HUES6 (cell line): ENCODE measurements around the gene BMF.

ENCODE experiments used
- H3K27ac ChIP-seq: 2 replicates; pipeline ENCODE4 v1.7.0; 2013; ENCODE audit warnings: low read depth, mild to moderate bottlenecking, low read length, inconsistent platforms
- H3K27me3 ChIP-seq: 2 replicates; pipeline ENCODE4 v1.6.1; 2013; ENCODE audit warnings: low read length; ENCODE audit not compliant: control insufficient read depth, insufficient read depth
- H3K36me3 ChIP-seq: 2 replicates; pipeline ENCODE4 v1.6.1; 2013; ENCODE audit warnings: low read length; ENCODE audit not compliant: control insufficient read depth, insufficient read depth
- H3K4me1 ChIP-seq: 2 replicates; pipeline ENCODE4 v1.6.1; 2013; ENCODE audit warnings: low read length; ENCODE audit not compliant: control insufficient read depth, insufficient read depth
- H3K4me3 ChIP-seq: 2 replicates; pipeline ENCODE4 v1.5.1; 2013; ENCODE audit warnings: low read depth, low read length
- H3K9ac ChIP-seq: one replicate; pipeline ENCODE4 v1.6.1; 2013; ENCODE audit warnings: mild to moderate bottlenecking, low read length
- H3K9me3 ChIP-seq: 2 replicates; pipeline ENCODE4 v1.6.1; 2013; ENCODE audit warnings: low read depth, low read length; ENCODE audit not compliant: control insufficient read depth, insufficient read depth

The BMF gene

DNA sequence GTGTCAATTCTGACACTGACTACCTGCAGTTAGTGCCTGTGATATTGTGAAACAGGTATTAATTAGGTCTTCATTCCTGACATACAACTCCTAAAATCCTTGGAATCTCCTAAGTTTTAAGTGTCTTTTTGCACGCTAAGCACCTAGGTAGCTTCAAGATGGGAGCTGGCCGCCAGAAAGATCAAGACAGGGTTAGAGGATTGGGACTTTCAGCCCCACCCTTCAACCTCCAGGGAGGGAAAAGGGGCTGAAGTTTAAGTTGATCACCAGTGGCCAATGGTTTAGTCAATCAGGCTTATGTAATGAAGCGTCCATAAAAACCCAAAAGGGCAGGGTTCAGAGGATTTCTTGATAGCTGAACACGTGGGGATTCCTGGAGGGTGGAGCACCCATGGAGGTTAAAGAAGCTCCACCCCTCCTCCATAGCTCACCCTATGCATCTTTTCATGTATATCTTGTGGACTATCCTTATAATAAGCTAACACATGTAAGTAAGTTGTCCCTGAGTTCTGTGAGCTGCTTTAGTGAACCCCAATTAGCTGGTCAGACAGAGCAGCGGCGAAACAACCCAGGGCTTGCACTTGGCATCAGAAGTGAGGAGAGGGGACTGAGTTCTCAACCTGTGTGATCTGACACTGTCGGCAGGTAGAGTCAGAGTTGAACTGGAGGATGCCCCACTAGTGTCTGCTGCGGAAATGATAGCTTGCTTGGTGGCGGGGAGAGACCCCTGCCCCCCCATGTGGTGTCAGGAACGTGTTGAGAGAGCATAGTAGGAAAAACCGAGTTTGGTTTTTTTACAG lies 56.9 kb downstream of the BMF start:
- Histone ChIP-seq H3K4me1 (peaks cover 41% of the 10 kb centered on the region), H3K9ac (no peak overlapping the region), H3K9me3 (no peaks in the 10 kb centered on the region), H3K27ac (no peak overlapping the region), H3K36me3 (no peaks in the 10 kb centered on the region), H3K4me3 (no peak overlapping the region), H3K27me3 (no peaks in the 10 kb centered on the region)

DNA sequence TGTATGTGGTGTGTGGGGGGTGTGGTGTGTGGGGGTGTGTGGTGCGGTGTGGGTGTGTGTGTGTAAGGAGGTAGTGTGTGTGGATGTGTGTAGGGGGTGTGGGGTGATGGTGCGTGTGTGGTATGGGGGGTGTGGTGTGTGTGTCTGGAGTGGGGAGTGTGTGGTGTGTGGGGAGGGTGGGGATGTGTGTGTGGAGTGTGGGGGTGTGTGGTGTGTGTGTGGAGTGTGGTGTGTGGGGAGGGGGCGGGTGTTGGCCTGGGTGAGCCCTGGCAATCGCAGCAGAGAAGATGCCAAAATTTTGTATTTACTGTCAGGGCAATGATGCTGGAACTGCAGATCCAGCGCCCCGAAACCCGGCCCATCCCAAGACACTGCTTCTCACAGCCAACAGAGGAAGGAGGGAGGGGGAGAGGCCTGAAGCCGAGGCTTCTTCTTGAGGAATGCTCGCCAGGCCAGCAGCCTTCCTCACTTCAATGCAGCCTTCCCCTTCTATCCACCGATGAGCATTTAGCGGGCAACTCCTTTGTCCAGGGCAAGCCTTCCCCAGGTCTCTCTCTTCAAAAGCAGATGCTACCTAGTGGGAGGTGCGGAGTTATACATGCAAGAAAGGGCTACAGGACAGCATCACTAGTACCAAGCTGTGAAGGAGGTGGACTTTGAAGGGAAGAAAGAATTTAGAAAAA lies 57.8 kb downstream of the BMF start:
- no peak overlapping the region for H3K27ac ChIP-seq
- no peaks in the 10 kb centered on the region for H3K27me3 ChIP-seq
- no peaks in the 10 kb centered on the region for H3K9me3 ChIP-seq
- no peaks in the 10 kb centered on the region for H3K36me3 ChIP-seq
- H3K9ac ChIP-seq = no peak overlapping the region
- peaks cover 43% of the 10 kb centered on the region for H3K4me1 ChIP-seq
- H3K4me3 ChIP-seq = no peak overlapping the region

DNA sequence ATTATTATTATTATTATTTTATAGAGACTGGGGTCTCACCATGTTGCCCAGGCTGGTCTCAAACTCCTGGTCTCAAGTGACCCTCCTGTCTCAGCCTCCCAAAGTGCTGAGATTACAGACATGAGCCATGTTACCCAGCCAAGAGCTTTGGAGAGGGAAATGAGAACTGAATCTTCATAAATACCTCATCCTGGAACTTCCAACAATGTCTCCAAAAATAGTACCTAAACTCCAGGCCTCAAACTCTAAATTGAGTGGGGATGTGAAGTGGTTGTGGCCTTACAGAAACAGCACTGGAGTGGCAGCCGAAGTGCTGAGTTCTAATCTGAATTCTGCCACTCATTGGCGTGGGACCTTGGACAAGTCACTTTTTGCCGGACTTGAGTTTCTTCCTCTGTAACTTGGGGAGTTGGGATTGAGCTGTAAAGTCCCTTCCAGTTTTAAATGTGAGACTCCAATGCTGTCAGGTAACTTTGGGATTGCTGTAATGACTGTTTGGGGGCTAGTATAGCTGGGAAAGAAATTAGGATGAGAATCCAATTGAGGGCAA lies 59.7 kb downstream of the BMF start:
- H3K9ac ChIP-seq = no peak overlapping the region
- H3K4me3 ChIP-seq = no peak overlapping the region
- no peaks in the 10 kb centered on the region for H3K9me3 ChIP-seq
- peaks cover 41% of the 10 kb centered on the region for H3K4me1 ChIP-seq
- H3K36me3 ChIP-seq = no peaks in the 10 kb centered on the region
- no peak overlapping the region for H3K27ac ChIP-seq
- no peaks in the 10 kb centered on the region for H3K27me3 ChIP-seq

DNA sequence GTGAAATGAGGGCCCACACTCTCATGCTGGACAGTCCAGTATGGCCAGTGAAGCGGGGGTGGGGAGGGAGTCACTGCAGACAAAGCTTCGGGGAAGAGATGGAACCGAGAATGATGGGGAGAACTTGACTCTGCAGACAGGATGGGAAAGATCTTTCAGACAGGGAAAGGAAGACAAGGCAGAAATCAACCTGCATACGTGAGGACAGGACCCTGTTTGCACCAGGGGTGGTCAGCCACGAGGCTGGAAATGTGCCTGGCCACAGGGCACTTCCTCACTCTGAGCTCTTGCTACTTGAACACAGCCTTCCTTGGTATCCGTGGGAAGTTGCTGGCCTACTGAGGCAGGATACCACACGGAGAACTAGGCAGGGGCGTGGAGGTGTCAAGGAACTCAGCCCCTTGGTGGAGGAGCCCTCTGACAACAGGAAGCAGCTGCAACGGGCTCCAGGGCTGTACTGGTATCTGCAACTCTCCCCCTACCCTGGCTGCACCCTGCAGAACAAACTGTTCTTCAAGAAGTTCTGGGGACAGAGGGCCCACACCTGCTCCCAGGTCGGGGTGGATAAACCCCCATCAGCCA lies 60.4 kb downstream of the BMF start:
- H3K27me3 ChIP-seq = no peaks in the 10 kb centered on the region
- no peak overlapping the region for H3K9ac ChIP-seq
- no peaks in the 10 kb centered on the region for H3K9me3 ChIP-seq
- H3K27ac ChIP-seq = no peak overlapping the region
- no peaks in the 10 kb centered on the region for H3K36me3 ChIP-seq
- H3K4me1 ChIP-seq = peaks cover 41% of the 10 kb centered on the region
- H3K4me3 ChIP-seq = no peak overlapping the region

DNA sequence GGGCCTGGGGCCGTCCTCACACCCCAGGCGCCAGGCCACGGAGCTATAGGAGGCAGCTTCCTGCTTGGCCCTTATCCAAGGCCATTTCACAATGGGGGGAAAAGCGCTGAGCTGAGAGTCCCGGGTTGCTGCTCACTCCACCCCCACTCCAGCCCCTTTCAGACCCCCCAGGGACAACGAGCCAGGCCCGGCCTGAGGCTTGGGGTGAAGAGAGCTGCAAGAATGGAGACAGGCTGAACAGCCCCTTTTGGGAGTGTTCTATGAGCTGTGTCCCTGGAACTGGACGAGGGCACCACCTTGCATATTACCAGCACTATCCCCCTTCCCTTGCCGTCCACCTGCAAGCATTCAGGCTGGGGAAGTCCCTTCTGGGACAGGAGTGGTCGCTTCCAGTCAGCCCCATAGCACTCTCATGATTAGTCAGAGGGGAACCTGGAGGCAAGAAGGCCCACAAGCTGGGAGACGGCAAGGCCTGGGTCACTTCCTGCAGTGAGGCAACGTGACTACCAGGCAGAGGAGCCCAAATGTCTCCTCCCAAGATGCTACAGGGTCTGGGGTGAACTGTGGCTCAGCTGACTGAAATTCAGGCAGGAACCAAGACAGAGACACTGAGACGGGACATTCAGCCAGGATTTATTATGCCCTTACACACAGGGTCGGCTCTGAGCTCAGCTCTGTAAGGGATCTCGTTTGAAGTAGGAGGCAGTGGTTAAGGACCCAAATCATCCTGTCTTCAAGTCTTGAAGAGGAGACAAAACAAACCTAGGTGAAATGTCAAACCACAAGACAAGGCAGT lies 61.1 kb downstream of the BMF start:
- no peak overlapping the region for H3K9ac ChIP-seq
- no peaks in the 10 kb centered on the region for H3K9me3 ChIP-seq
- H3K27ac ChIP-seq = no peak overlapping the region
- H3K27me3 ChIP-seq = no peaks in the 10 kb centered on the region
- H3K4me1 ChIP-seq = peaks cover 41% of the 10 kb centered on the region
- H3K4me3 ChIP-seq = no peak overlapping the region
- H3K36me3 ChIP-seq = no peaks in the 10 kb centered on the region

DNA sequence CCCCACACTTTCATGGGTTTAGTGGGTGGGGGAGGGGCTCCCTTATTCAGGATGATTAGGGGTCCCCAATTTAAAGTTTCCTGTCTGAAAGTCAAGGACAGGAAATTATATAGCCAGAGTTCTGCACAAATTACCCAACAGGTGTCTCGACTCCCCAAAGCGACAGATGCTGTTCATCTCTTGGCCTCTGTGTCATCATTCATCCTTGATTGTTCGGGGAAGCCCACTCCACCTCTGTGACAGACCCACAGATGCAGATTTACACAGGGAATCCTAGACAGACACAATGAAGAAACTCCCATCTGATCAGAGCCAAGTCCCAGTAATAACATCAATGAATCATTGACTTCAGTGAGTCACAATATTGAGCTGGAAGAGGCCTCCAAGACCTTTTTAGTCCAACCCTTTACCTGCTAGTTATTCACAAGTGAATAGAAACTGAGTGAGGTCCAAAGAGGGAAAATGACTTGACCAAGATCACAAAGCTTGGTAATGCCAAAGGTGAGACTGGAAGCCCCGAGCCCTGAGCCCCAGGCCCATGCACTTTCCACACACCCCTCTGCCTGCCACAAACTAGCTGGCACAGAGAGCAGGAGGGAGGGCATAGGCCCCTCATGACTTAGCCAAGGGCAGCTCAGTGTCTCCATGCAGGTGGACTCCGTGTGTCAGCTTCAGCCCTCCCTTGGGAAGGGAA lies 61.8 kb downstream of the BMF start:
- Histone ChIP-seq H3K9me3 (no peaks in the 10 kb centered on the region), H3K9ac (no peak overlapping the region), H3K36me3 (no peaks in the 10 kb centered on the region), H3K4me3 (no peak overlapping the region), H3K4me1 (peaks cover 41% of the 10 kb centered on the region), H3K27me3 (no peaks in the 10 kb centered on the region), H3K27ac (no peak overlapping the region)

DNA sequence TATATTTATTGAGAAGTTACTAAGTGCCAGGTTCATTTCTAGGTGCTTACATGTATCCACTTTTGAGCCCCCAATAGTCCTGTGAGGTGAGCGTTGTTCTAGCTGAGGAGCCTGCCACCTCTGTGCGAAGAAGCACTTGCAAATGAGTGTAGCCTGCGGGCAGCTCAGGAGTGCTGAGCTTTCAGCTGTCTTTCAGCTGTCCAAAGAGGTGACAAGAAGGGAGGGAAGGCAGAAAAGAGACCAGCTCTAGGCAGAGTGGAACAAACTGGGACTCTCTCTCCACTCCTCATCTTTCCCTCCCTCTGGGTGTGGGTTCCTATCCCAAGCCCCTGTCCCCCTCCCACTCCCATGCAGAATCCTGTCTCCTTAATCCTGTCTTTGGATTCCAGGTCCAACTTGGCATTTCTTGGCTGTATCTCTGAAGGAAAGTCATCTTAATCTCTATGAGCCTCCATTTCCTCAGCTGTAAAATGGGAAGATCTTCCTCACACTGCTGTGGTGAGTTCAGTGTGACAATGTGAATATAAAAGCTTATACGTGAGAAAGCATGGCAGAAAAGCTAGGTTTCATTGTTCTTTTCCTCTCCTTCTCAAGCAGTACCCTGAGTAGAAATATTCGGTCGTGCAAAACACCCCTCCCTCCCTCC lies 63.0 kb downstream of the BMF start:
- peaks cover 31% of the 10 kb centered on the region for H3K4me1 ChIP-seq
- H3K27me3 ChIP-seq = no peaks in the 10 kb centered on the region
- no peaks in the 10 kb centered on the region for H3K36me3 ChIP-seq
- peak overlapping the region; percentile 30 for H3K4me3 ChIP-seq
- H3K9ac ChIP-seq = no peak overlapping the region
- no peaks in the 10 kb centered on the region for H3K9me3 ChIP-seq
- H3K27ac ChIP-seq = no peak overlapping the region

DNA sequence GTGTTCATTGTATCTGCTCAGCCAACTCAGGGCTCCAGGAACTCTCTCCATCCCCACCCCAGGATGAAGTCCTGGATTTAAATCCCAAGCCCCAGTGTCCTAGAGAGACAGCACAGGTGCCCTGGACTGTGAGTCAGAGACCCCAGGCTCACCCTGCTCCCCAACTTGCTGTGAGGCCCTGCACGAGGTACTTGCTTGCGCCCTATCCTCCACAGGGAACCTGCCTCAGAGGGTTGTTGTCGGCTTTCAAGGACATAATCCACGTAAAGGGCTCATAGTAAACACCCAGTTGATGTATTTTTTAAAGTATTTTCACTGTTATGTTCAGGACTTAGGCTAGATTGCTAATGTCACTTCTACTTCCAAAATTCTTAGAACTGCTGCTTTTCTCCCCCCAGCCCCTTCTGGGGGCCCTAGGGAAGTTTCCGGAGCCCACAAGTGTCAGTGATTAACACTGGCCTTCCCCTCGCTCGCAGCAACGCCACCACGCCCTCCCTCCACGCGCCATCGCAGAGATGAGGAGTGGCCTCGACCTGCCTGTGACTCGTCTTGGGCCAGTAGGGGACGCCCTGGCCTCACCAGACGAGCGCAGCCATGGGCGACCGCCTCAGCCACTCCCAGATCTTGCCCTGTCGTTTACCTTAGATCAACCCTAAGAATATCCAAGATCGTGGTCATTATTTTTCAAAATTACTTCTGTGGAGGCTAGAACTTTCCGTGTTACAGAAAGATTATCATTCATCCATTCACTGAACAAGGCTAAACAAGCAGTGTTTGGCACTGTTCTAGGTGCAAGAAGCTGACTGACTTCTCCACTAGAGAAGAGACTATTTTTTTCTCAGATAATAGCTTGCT lies 63.7 kb downstream of the BMF start:
- Histone ChIP-seq H3K27ac (no peak overlapping the region), H3K4me3 (peak overlapping the region; percentile 30)

DNA sequence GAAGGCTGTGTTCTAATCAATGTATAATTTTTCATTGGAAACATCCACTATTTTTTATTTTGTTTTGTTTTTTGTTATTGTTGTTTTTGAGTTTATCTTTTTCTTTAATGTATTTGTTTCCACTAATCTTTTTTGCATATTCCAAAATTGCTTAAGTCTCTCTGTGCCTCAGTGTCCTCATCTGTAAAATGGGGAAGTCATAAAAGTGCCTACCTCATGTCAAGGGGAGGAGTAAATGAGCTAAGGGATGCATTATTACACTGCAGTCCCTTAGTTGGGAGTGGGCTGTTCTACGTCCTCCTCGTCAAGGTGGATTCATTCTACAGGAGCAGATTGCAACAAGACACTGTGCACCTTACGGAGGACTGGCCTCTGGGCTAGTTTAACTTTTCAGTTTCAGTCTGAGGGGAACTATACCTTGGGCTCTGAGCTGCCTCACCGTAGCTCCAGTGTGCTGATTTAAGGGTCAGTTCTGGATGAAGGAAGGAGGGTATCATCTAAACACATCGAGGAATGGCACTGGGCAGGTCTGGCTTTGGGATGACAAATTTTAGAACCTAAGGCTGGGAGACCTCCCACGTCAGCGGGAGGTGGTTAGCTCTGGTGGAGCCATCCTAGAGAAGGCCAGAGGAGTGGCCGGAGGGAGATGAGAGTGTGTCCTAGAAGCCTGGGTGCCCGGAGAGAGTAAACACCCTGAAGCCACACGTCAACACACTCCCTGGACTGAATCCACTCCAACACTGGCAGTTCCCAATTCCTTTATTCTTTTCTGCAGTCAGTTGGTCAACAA lies 64.6 kb downstream of the BMF start:
- Histone ChIP-seq H3K9ac (no peak overlapping the region), H3K4me3 (no peak overlapping the region), H3K4me1 (peaks cover 33% of the 10 kb centered on the region), H3K27me3 (no peaks in the 10 kb centered on the region), H3K27ac (no peak overlapping the region), H3K36me3 (no peaks in the 10 kb centered on the region), H3K9me3 (no peaks in the 10 kb centered on the region)

More for the DNA sequence above, 63.7 kb downstream of the BMF start:
- Histone ChIP-seq H3K4me1 (peaks cover 33% of the 10 kb centered on the region), H3K36me3 (no peaks in the 10 kb centered on the region), H3K9ac (no peak overlapping the region), H3K9me3 (no peaks in the 10 kb centered on the region), H3K27me3 (no peaks in the 10 kb centered on the region)
